Fibroblast of lung (primary cell): ENCODE results near the gene PRR5L.

Experiments used
- EZH2 ChIP-seq: IDR thresholded peaks from 2 replicates; pipeline ENCODE4 v1.5.1; 2012; ENCODE audit warnings: low read length, control low read depth, mild to moderate bottlenecking; ENCODE audit errors: missing control alignments
- TF ChIP-seq, protein P1 (sequence below), 2 donors: IDR thresholded peaks in 1 of 2; conservative IDR thresholded peaks in 1 of 2; 1 replicate in 1 of 2; 2 replicates in 1 of 2; pipeline ENCODE4 v1.5.1; 2011 to 2012; ENCODE audit warnings: low read length in 2 of 2, control low read depth in 1 of 2, inconsistent platforms in 1 of 2, low read depth in 1 of 2, mild to moderate bottlenecking in 1 of 2

DNA sequence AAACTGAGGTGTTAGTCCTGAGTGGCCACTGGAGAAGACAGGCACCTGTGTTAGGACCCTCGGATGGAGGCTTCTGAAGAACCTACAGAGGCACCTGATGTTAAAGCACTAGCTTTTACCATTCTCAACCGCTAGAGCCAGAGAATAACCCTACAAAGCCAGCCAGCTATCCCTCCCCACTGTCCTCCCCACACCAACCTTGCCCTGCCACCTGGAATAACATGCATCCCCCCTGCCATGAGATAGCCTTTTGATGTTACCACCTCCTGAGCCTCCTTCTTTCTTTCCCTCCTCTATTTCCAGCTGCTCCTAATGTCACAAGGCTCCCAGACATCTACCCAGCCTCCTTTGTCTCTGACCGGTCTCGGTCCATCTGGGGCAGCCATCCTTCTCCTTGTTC lies 35.0 kb upstream of the PRR5L start:
- TF ChIP-seq, protein P1, sequence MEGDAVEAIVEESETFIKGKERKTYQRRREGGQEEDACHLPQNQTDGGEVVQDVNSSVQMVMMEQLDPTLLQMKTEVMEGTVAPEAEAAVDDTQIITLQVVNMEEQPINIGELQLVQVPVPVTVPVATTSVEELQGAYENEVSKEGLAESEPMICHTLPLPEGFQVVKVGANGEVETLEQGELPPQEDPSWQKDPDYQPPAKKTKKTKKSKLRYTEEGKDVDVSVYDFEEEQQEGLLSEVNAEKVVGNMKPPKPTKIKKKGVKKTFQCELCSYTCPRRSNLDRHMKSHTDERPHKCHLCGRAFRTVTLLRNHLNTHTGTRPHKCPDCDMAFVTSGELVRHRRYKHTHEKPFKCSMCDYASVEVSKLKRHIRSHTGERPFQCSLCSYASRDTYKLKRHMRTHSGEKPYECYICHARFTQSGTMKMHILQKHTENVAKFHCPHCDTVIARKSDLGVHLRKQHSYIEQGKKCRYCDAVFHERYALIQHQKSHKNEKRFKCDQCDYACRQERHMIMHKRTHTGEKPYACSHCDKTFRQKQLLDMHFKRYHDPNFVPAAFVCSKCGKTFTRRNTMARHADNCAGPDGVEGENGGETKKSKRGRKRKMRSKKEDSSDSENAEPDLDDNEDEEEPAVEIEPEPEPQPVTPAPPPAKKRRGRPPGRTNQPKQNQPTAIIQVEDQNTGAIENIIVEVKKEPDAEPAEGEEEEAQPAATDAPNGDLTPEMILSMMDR (conservative IDR thresholded peaks at IDR 0.05 in 1 of 2, IDR thresholded peaks at IDR 0.05 in 1 of 2; ENCODE audit: low read depth in 1 of 2, low read length in 2 of 2), result no peak
- TF ChIP-seq EZH2, result no peak
